Activated CD8-positive, alpha-beta memory T cell treated with anti-CD3 and anti-CD28 coated beads, Interleukin-2, amount 10 ng/mL, durations not matched to agents 7 days and 5 days (primary cell): Measurements from ENCODE around the gene HMCN2. TPM values are rescaled to one million over a fixed set of nuclear protein-coding genes. Genes with fewer than 3 reads are reported as not detected.

Experiments used
- ATAC-seq: fragments of 150-1000 bp; cut with Tn5 transposase; one replicate; pipeline ENCODE4 v1.10.0; 2021; ENCODE audit warnings: moderate library complexity
- CTCF ChIA-PET: fragments of 350-600 bp; sonication (Branson Sonifier 250); formaldehyde crosslinking; loops from one replicate; lab custom pipeline; 2021; ENCODE audit warnings: antibody characterized with exemption; lab: Charles Lee
- DNase-seq: peaks from one replicate; pipeline ENCODE4 v3.0.0-alpha.2; 2020
- H3K27ac Mint-ChIP-seq: one replicate; pipeline ENCODE4 v1.8.0; 2021; ENCODE audit warnings: mild to moderate bottlenecking, mixed read lengths
- H3K27me3 Mint-ChIP-seq: one replicate; pipeline ENCODE4 v1.8.0; 2021; ENCODE audit warnings: mixed read lengths
- H3K36me3 Mint-ChIP-seq: one replicate; pipeline ENCODE4 v1.8.0; 2021; ENCODE audit warnings: mild to moderate bottlenecking, mixed read lengths
- H3K4me1 Mint-ChIP-seq: one replicate; pipeline ENCODE4 v1.8.0; 2021; ENCODE audit warnings: mixed read lengths
- H3K4me3 Mint-ChIP-seq: one replicate; pipeline ENCODE4 v1.8.0; 2021; ENCODE audit warnings: mild to moderate bottlenecking, moderate library complexity, mixed read lengths
- H3K9me3 Mint-ChIP-seq: one replicate; pipeline ENCODE4 v1.8.0; 2022; ENCODE audit warnings: low read depth, mixed read lengths
- total RNA-seq, 2 experiments: library from RNA; stranded (reverse); gene quantifications; one replicate each; pipeline ENCODE4 v1.2.3, GENCODE V29; 2021

Gene HMCN2
- total RNA-seq, 2 experiments from 2014 or later = not detected

GRCh38 chr9:130409246-130409645 lies 143.7 kb downstream of the HMCN2 start:
- H3K4me1 Mint-ChIP-seq = no peaks in the 10 kb centered on the region
- H3K4me3 Mint-ChIP-seq = no peak overlapping the region
- DNase-seq (no peak), ATAC-seq (no peak)
- no peaks in the 10 kb centered on the region for H3K36me3 Mint-ChIP-seq
- CTCF ChIA-PET = no interaction called here
- H3K9me3 Mint-ChIP-seq = no peaks in the 10 kb centered on the region
- peaks cover 7% of the 10 kb centered on the region for H3K27me3 Mint-ChIP-seq
- H3K27ac Mint-ChIP-seq = no peak overlapping the region

GRCh38 chr9:130410443-130410842 lies 144.9 kb downstream of the HMCN2 start:
- ATAC-seq (no peak), DNase-seq (no peak)
- H3K9me3 Mint-ChIP-seq = no peaks in the 10 kb centered on the region
- CTCF ChIA-PET = interaction anchor here (0.5 to 0.8 kb wide), 2 partner anchors 9 to 25 kb away, joined by 3 read pairs; no protein-coding TSS in a partner anchor
- H3K4me3 Mint-ChIP-seq = no peak overlapping the region
- H3K4me1 Mint-ChIP-seq = no peaks in the 10 kb centered on the region
- H3K36me3 Mint-ChIP-seq = no peaks in the 10 kb centered on the region
- no peak overlapping the region for H3K27ac Mint-ChIP-seq
- H3K27me3 Mint-ChIP-seq = peaks cover 8% of the 10 kb centered on the region

GRCh38 chr9:130411566-130411915 lies 146.0 kb downstream of the HMCN2 start:
- CTCF ChIA-PET = no interaction called here
- H3K4me1 Mint-ChIP-seq = no peaks in the 10 kb centered on the region
- no peak overlapping the region for H3K27ac Mint-ChIP-seq
- no peak overlapping the region for H3K4me3 Mint-ChIP-seq
- no peaks in the 10 kb centered on the region for H3K9me3 Mint-ChIP-seq
- ATAC-seq (no peak), DNase-seq (no peak)
- H3K36me3 Mint-ChIP-seq = no peaks in the 10 kb centered on the region
- peaks cover 8% of the 10 kb centered on the region for H3K27me3 Mint-ChIP-seq

GRCh38 chr9:130414081-130414731 lies 148.6 kb downstream of the HMCN2 start:
- Mint-ChIP-seq H3K4me1 (no peaks in the 10 kb centered on the region), H3K4me3 (no peak overlapping the region), H3K36me3 (no peaks in the 10 kb centered on the region), H3K27ac (no peak overlapping the region), H3K9me3 (no peaks in the 10 kb centered on the region), H3K27me3 (peaks cover 8% of the 10 kb centered on the region)
- DNase-seq (no peak), ATAC-seq (no peak)
- CTCF ChIA-PET = no interaction called here

- DNase-seq = no peak
- Mint-ChIP-seq H3K4me1 (no peaks in the 10 kb centered on the region), H3K9me3 (no peaks in the 10 kb centered on the region), H3K27me3 (peaks cover 12% of the 10 kb centered on the region), H3K27ac (no peak overlapping the region), H3K36me3 (no peaks in the 10 kb centered on the region), H3K4me3 (no peak overlapping the region)
- CTCF ChIA-PET = no interaction called here
- ATAC-seq = no peak
These were observed 149.6 kb downstream of the HMCN2 start for GRCh38 chr9:130414910-130415746.

- CTCF ChIA-PET = no interaction called here
- H3K4me3 Mint-ChIP-seq = no peak overlapping the region
These were observed 152.0 kb downstream of the HMCN2 start for GRCh38 chr9:130417602-130418001.

GRCh38 chr9:130418776-130419175 lies 153.2 kb downstream of the HMCN2 start:
- CTCF ChIA-PET = no interaction called here
- Mint-ChIP-seq H3K36me3 (no peaks in the 10 kb centered on the region), H3K4me1 (no peaks in the 10 kb centered on the region), H3K27ac (no peak overlapping the region), H3K9me3 (no peaks in the 10 kb centered on the region), H3K27me3 (peaks cover 10% of the 10 kb centered on the region), H3K4me3 (no peak overlapping the region)
- DNase-seq (no peak), ATAC-seq (no peak)

More at GRCh38 chr9:130417602-130418001, 152.0 kb downstream of the HMCN2 start:
- ATAC-seq (no peak), DNase-seq (no peak)
- Mint-ChIP-seq H3K27me3 (peaks cover 13% of the 10 kb centered on the region), H3K9me3 (no peaks in the 10 kb centered on the region), H3K4me1 (no peaks in the 10 kb centered on the region), H3K36me3 (no peaks in the 10 kb centered on the region), H3K27ac (no peak overlapping the region)

- Mint-ChIP-seq H3K4me1 (no peaks in the 10 kb centered on the region), H3K27me3 (peaks cover 8% of the 10 kb centered on the region), H3K4me3 (no peak overlapping the region), H3K27ac (no peak overlapping the region), H3K9me3 (no peaks in the 10 kb centered on the region), H3K36me3 (no peaks in the 10 kb centered on the region)
- CTCF ChIA-PET = no interaction called here
- ATAC-seq = no peak
- no peak for DNase-seq
These were observed 154.0 kb downstream of the HMCN2 start for GRCh38 chr9:130419521-130420035.

GRCh38 chr9:130421154-130421801 lies 155.7 kb downstream of the HMCN2 start:
- Mint-ChIP-seq H3K36me3 (no peaks in the 10 kb centered on the region), H3K9me3 (no peaks in the 10 kb centered on the region), H3K27me3 (peaks cover 8% of the 10 kb centered on the region), H3K27ac (no peak overlapping the region), H3K4me1 (no peaks in the 10 kb centered on the region), H3K4me3 (no peak overlapping the region)
- no peak for DNase-seq
- ATAC-seq = no peak
- CTCF ChIA-PET = no interaction called here

- H3K27me3 Mint-ChIP-seq = peaks cover 8% of the 10 kb centered on the region
- CTCF ChIA-PET = no interaction called here
- H3K27ac Mint-ChIP-seq = no peak overlapping the region
- no peak overlapping the region for H3K4me3 Mint-ChIP-seq
- no peaks in the 10 kb centered on the region for H3K36me3 Mint-ChIP-seq
- ATAC-seq = no peak
- H3K9me3 Mint-ChIP-seq = no peaks in the 10 kb centered on the region
- no peak for DNase-seq
- no peaks in the 10 kb centered on the region for H3K4me1 Mint-ChIP-seq
These were observed 156.3 kb downstream of the HMCN2 start for GRCh38 chr9:130421802-130422276.

- ATAC-seq (no peak), DNase-seq (no peak)
- Mint-ChIP-seq H3K27ac (no peak overlapping the region), H3K4me3 (no peak overlapping the region), H3K4me1 (no peaks in the 10 kb centered on the region), H3K27me3 (peaks cover 8% of the 10 kb centered on the region), H3K9me3 (no peaks in the 10 kb centered on the region), H3K36me3 (no peaks in the 10 kb centered on the region)
- CTCF ChIA-PET = no interaction called here
These were observed 157.0 kb downstream of the HMCN2 start for GRCh38 chr9:130422546-130422945.

- Mint-ChIP-seq H3K27ac (no peak overlapping the region), H3K4me3 (no peak overlapping the region), H3K4me1 (no peaks in the 10 kb centered on the region), H3K36me3 (no peaks in the 10 kb centered on the region), H3K27me3 (peaks cover 8% of the 10 kb centered on the region), H3K9me3 (no peaks in the 10 kb centered on the region)
- CTCF ChIA-PET = no interaction called here
- ATAC-seq (no peak), DNase-seq (no peak)
These were observed 157.7 kb downstream of the HMCN2 start for GRCh38 chr9:130423272-130423671.

- Mint-ChIP-seq H3K27me3 (peaks cover 4% of the 10 kb centered on the region), H3K4me1 (no peaks in the 10 kb centered on the region), H3K27ac (no peak overlapping the region), H3K9me3 (no peaks in the 10 kb centered on the region), H3K36me3 (no peaks in the 10 kb centered on the region), H3K4me3 (no peak overlapping the region)
- DNase-seq = no peak
- CTCF ChIA-PET = no interaction called here
- ATAC-seq = no peak
These were observed 159.3 kb downstream of the HMCN2 start for GRCh38 chr9:130424595-130425454.
